GM18868 (cell line): ENCODE measurements around the gene C9orf153.

Source experiments
- ATAC-seq: cut with Tn5 transposase; IDR thresholded peaks from one replicate; pipeline ENCODE4 v1.9.1; 2021; ENCODE audit warnings: mild to moderate bottlenecking, moderate library complexity; ENCODE audit not compliant: unreplicated experiment

The C9orf153 gene

GRCh38 chr9:86272221-86272620, 12.8 kb upstream of the C9orf153 start:
- ATAC-seq, result no peak

DNA sequence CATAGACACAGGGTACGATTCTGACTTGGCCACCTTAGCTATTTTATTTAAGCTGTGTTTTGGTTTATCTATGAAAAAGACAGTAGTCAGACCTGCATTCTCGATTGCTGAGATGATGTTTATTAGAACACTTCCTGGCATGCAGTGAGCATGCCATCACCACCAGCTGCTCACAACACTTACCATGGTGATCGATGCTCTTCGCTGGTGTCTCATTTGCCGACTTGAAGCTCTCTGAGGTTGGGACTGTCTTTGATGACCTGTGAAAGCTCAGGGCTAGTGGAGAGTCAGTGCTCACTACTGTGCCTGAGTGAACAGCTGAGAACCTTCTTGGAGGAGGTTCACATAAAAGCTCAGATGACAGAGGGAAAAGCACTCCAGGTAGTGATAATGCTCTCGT, 4.4 kb upstream of the C9orf153 start:
- no peak for ATAC-seq

DNA sequence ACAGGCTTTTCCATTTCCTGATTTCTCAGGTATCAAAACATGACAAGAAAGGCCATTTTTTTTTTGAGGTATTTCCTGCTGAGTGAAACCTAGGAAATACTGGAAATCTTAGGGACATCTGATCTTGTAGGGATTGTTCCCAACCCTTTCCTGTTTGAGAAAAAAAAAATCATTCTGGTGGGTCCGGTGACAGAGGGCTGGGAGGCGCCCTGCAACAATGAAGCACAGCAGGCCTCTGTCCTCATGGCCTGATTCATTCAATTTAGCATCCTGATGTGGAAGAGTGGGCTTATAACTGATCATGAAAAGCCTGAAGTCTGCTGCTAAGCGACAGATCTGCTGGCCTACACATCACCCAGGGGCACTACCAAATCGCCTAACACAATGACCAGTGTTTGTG, 3.0 kb upstream of the C9orf153 start:
- ATAC-seq, result no peak

GRCh38 chr9:86257391-86257790, 2.1 kb downstream of the C9orf153 start:
- no peak for ATAC-seq

GRCh38 chr9:86256653-86257052, 2.8 kb downstream of the C9orf153 start:
- no peak for ATAC-seq

GRCh38 chr9:86253577-86253976, 5.9 kb downstream of the C9orf153 start:
- ATAC-seq, result no peak

DNA sequence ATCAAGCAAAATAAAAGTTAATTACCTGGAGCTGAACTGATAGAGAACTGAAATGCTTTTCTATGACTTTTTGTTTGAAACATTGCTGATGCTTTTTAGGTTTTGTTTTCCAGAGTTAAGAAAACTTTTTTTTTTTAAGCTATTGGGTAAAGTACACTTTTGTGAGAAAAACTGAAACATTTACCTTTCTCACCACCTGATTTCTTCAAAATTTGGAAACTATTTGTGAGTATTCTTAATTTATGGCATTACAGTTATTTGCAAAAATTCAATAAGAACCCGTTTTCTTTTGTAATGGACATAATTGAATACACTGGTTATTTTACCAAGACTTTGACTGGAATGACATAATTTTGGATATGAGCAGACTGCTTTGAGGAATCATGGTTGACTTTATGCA, 6.6 kb downstream of the C9orf153 start:
- no peak for ATAC-seq

GRCh38 chr9:86250123-86250522, 9.3 kb downstream of the C9orf153 start:
- no peak for ATAC-seq

DNA sequence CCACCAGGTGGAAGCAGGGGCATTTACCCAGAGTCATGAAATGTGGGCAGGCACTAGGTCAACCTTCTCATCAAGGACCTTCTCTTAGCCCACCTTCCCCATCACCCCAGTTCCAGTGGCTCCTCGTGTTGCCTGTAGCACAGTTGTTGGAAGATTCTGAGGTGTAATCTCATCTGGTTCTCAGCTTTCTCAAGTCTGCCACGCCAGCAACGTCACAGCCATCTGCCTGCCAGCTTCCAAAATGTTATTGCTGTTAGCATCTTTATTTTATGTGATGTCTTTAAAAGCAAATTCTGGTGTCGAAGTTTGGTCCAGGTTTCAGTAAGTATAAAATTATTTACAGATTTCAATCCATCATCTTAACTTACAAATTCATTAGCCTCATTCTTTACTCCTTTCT, 10.7 kb downstream of the C9orf153 start:
- ATAC-seq, result no peak

DNA sequence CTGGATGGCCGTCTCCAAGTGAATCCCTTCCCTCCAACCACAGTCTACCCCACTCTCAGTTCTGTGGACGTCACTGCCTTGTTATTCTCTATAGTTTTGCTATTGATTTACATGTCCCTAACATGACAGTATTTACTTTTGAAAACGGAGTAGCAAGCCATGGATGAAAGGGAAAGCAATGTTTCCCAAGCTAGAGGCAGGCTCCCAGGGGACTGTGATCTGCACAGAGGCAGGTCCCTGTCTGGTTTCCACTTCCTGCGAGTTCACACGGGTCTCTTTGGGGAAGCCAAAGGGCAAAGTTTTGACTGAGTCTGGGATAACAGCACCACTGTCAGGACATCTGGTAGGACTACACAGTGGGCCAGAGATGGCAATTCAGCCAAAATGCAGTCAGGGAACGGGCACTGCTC, 12.7 kb downstream of the C9orf153 start:
- peak; percentile 84 for ATAC-seq

DNA sequence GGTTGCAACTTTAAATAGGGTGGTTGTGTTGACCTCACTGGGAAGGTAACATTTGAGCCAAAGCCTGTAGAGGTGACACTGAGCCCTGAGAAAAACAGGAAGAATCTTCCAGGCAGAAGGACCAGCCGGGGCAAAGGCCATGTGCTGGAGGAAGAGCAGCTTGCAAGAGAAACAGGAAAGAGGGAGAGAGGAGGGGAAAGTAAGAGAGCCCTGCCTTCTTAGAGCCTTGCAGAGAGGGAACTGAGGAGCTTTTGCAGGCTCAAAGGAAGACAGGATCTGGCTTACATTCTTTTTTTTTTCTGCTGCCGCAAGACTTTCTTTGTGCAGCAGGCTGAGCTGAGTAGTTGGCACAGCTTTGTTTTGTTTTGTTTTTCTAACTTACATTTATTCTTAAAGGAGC, 17.4 kb downstream of the C9orf153 start:
- ATAC-seq, result no peak

DNA sequence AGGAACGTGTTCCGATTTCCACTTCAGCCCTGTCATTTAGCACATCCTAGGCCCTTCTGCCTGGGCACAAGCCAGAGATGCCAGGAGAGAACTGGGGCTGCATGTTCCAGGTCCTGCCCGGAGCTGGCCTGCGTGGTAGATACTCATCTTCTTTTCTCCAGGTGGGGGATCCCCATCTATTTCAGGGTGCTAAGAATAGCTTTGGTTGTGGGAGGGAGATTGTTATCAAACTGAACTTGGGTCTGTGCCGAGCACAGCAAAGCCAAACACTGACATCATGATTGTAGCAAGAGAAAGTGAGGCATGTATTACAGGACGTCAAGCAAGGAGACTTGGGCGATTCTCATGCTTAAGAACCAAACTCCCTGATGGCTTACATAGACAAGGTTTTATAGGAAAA, 18.2 kb downstream of the C9orf153 start:
- peak; percentile 55 for ATAC-seq

DNA sequence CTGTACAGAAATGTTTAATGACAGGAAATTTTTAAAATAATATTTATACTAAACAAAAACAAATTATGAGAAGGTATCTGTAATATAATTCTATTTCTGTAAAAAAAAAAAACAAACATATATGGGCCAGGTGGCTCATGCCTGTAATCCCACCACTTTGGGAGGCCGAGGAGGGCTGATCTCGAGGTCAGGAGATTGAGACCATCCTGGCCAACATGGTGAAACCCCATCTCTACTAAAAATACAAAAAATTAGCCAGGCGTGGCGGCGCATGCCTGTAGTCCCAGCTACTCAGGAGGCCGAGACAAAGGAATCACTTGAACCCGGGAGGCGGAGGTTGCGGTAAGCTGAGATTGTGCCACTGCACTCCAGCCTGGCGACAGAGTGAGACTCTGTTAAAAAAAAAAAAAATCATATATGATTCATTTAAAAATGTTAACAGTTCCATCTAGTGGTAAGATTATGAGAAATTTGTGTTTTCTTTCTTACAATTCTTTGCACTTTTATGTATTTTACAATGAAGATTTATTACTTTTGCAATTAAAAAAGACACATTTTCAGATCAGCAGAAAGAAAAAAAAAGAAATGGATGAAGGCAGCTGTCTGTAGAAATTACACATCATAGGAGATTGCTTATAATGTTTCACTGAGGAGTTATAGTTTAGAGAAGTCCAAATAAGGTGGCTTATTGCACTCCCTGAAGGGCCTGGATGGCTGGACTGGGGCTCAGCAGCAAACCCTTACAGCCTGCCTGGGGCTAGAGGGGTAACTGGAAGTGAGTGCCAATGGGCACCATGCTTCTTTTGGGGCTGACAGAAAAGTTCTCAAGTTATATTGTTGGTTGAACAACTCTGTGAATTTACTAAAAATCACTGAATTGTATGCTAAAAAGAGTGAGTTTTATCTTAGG, 20.3 kb downstream of the C9orf153 start:
- ATAC-seq, result no peak

DNA sequence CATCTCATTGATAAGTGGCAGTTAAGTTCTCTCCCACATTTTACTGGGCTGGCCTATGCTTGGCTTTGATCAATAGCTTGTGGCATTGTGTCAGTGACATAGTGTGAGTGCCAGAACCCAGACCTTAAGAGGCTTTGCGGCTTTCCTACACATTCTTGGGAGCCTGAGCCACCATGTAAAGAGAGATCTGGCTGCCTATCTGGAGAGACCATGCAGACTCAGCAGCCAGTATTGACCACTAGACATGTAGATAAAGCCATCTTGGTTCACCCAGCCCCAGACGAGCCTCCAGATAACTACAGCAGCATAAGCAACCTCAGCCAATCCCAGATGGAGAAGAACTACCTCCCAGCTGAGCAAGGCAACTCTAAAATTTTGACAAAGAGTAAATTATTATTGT, 28.6 kb downstream of the C9orf153 start:
- no peak for ATAC-seq

GRCh38 chr9:86222667-86223066, 36.8 kb downstream of the C9orf153 start:
- ATAC-seq, result no peak

DNA sequence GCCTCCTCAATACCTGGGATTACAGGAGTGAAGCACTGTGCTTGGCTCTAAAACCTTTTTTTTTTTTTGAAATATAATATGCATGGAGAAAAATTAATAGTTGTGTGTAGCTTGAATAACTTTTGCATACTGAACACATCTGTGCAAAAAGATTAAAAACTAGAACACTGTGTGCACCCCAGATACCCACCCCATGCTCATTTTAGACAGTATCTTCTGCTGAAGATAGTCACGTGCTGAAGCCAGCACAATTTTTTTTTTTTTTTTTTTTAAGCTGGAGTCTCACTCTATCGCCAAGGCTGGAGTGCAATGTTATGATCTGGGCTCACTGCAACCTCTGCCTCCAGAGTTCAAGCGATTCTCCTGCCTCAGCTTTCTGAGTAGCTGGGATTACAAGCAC, 39.9 kb downstream of the C9orf153 start:
- ATAC-seq, result no peak

DNA sequence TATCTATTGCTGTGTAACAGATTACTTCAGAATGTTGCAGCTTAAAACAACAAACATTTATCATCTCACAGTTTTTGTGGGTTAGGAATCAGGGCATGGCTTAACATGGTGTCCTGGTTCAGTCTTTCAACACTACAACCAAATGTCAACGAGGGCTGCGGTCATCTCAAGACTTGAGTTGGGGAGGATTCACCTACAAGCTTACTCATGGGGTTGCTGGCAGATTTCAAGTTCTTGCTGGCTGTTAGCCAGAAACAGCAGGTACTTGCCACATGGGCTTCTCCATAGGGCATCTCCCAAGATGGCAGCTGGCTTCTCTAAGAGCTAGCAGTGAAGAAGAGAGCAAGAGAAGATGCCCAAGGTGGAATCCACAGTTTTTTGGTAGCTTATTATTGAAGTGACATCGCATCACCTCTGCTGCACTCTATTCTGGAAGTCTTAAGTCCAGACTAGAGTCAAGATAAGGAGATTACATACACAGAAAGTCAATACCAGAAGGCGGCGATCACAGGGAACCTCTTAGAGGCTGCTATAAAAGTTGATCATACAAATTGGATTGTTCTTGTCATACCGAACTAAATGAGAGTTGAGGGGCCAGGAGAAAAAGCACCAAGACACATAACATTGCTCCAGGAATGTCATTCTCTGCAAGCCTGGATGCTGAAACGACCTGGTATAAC, 42.2 kb downstream of the C9orf153 start:
- ATAC-seq, result no peak

GRCh38 chr9:86207193-86207592, 52.3 kb downstream of the C9orf153 start:
- no peak for ATAC-seq

GRCh38 chr9:86202338-86202882, 57.0 kb downstream of the C9orf153 start:
- ATAC-seq, result peak; percentile 76

GRCh38 chr9:86201474-86202337, 57.8 kb downstream of the C9orf153 start:
- ATAC-seq, result no peak

DNA sequence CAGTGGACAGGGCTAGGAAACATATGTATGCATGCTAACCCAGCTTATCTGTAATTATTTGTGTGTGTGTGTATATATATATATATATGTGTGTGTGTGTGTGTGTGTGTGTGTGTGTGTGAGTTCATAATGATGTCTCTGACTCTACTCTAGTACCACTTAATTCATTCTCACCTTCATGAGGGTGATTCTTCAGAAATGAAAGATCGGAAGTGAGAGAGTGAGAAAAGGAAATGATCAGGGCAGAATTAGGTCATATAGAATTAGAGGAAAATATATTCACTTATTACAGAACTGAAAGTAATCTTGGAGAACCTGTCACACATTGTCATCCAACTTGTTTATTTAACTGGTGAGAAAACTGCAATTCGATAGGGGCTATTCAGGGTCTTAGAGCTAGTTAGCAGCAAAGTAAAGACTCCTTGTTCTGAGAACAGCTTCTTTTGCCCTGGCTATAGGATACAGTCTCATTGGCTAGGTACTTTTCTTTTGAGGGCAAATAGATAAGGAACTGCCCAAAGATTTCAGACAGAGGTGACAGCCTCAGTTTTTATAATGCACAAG, 58.8 kb downstream of the C9orf153 start:
- peak; percentile 54 for ATAC-seq
